NK-92 (cell line): ENCODE data around the gene QRICH2.
"Not testable (repeated sequence)": the region's sequence is repeated elsewhere in the genome, so short reads cannot be mapped to it uniquely, and the experiment has no call there.

Experiments
- DNase-seq: peaks from one replicate; lab custom pipeline; 2025; ENCODE audit not compliant: unreplicated experiment; lab: John Stamatoyannopoulos, UW

Gene QRICH2

DNA sequence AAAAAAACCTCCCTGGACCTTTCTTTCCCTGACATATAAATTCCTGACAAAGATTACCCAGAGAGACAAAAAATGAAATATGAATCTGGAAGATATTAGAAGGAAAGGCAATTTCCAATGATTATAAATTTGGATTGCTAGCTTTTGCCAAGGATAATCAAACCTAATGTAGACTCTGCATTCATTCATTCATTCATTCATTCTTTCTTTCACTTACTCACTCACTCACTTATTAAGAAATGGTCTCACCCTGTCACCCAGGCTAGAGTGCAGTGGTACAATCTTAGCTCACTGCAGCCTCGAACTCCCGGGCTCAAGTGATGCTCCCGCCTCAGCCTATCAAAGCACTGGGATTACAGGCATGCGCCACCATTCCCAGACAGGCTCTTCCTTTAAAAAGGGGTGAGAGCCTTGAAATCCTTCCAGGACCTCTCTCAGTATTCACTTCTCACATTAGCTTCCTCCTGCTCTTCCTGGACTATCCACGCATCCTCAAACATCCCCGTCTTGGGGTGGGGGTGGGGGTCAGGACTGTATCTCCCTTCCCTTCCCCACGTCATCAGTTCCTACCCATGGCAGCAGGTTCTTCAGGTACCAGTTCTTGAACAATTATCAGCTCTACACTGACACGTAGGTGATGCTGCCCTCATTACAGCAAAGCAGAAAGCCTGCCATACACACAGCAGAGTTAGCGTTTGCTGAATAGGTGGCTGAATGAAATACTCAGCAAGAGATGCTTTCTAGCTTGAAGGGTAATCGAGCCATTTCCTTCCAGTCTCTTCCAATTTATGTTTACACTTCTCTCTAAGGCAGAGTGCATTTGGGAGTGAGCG, 25.8 kb upstream of the QRICH2 start:
- DNase-seq: no peak

DNA sequence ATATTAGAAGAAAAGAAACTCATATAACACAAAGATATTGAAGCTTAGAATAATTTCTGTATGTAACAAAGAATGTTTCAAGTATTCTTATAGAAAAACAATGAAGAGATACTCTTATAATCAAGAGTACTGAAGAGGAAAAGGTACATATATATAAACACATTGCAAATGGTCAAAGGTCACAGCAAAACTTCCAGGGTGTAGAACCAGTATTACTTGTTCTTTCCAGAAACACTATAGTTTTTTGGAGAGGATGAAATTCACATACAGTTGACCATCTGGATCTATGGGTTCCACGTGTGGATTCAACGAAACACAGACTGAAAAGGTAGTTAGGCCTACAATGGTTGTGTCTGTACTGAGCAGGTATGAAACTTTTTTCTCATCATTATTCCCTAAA, 23.0 kb upstream of the QRICH2 start:
- no peak for DNase-seq

DNA sequence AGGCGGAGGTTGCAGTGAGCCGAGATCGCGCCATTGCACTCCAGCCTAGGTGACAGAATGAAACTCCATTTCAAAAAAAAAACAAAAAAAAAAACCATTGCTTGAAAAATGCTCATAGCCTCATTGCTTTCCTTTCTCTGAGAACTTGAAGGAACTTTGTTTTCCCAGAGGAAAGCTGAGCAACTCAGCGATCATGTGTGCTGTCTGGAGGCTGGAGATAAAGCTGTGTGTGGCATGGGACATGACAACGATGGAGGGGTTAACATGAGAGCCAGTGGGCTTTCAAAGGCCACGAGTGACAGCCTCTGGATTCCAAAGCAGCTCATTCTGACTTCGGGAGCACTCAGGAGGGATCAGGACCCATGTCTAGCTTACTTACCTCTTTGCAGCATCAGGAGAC, 21.6 kb upstream of the QRICH2 start:
- DNase-seq: no peak

DNA sequence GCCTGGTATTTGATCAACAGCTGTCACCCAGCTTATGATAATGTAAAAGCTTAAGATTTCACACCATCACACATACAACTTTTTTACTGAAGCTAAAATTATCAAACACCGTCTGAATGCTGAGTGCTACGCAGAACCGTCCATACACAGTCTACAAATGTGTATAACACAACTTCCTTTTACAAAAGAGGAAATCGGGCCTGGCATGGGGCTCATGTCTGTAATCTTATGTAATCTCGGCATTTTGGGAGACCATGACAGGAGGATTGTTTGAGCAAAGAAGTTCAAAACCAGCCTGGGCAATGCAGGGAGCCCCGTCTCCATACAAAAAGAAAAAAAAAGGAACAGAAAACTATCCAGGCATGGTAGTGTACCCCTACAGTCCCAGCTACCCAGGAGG, 19.6 kb upstream of the QRICH2 start:
- no peak for DNase-seq

DNA sequence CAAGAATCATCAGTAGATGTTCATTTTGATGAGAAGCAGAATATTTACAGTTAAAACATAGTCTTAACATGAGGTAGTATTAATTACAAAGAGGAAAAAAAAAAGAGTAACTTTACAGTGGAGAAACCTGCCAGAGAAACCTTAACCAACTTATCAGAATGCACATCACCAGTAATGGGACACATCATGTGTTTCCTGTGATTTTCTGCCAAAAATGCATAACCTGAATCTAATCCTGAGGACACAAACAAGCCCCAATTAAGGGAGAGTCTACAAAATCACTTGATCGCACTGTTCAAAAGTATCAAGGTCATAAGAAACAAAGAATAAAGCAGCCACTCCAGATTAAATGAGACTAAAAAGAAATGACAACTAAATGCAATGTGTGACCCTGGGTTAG, 18.2 kb upstream of the QRICH2 start:
- DNase-seq: no peak

DNA sequence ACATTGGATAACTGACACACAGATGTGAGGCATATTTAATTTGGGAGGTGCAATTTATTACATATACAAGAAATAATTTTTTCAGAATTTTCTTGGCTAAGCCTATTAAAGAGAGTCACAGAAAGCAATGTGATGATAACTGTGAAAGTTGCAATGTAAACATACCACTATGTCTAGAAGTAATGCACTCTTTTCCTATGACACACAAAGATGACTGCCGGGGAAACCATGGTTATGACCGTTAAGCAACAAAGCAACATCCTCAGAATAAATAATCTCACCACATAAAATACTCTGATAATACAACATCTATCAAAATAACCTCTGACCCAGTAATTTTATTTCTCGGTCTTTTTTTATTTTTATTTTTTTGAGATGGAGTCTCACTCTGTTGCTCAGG, 10.5 kb upstream of the QRICH2 start:
- DNase-seq: no peak

DNA sequence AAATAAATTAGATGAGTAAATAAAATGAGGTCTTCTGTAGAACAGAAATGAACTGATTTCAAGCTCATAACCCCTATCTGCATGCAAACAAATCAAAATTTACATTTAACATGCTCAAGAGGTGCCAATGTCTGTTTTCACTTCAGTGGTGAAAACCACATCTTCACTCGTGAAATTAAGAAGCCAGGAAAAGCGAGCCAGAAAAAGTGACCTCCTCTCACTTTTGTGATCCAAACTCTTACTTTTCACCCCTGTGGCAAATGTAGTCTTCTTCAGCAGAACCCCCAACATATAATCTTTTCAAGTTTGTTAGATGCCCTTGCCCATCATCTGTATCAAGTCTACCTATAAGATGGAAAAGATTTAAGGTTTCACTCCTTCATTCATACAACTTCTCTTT, 9.5 kb upstream of the QRICH2 start:
- DNase-seq: no peak

DNA sequence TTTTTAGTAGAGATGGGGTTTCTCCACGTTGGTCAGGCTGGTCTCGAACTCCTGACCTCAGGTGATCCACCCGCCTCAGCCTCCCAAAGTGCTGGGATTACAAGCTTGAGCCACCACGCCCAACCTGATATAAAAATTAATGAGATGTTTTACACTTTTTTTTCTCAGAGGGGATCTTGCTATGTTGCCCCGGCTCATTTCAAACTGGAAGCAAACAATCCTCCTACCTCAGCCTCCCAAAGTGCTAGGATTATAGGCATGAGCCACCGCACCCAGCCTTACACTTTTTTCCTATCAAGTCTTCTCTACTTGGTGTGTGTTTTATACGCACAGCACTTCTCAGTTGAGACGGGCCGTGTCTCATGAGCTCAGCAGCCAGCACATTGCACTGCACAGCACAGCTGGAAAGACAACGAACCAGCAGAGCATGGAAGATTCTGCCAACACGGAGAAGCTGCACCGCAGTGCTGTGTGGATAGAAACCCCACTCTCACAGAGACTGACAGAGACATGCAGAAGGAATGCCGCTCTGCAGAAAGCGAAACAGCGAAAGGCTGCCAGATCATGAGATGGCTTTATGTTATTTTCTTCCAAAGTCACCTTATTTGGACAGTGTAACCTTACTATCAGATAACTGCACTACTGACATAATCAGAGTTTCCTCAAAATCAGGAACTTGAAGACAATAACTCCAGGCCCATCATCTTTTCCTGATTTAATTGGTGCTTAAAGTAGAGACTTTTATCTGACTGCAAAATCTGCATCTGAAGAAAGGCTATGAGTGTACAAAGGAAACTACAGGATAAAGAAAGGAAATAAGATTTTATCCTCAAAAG, 6.5 kb upstream of the QRICH2 start:
- DNase-seq: no peak

DNA sequence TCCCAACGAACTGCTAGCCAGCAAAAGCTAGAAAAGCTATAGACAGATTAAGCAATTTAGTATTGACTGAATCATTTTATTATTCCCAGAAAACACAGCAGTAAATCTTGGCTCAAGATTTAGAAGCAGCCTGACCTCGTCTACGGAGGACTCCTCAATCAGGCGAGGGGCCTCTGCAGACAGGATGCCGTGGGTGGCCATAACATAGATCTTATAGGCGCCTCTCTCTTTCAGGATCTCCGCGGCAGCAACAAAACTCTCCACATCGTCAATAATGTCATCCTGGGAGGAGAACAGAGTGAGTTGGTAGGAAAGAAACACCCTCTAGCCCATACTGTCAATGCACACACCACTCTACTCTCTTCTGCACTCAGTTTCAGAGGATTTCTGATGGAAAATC, 4.7 kb upstream of the QRICH2 start:
- no peak for DNase-seq

DNA sequence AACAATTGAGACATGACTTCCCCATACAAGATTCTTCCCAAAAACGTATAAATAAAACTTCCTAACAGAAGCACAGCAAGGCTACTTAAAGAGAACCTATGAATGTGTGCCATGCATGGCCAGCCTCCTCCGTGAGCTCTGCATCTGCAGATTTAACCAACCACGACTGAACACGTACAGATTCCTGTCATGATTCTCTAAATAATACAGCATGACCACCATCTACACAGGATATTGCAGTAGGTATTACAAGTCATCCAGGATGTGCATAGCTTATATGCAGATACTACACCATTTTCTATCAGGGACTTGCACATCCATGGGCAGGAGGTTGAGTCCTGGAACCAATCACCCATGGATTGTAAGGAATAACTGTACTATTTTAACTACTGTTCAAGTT, 1.4 kb upstream of the QRICH2 start:
- DNase-seq: no peak

DNA sequence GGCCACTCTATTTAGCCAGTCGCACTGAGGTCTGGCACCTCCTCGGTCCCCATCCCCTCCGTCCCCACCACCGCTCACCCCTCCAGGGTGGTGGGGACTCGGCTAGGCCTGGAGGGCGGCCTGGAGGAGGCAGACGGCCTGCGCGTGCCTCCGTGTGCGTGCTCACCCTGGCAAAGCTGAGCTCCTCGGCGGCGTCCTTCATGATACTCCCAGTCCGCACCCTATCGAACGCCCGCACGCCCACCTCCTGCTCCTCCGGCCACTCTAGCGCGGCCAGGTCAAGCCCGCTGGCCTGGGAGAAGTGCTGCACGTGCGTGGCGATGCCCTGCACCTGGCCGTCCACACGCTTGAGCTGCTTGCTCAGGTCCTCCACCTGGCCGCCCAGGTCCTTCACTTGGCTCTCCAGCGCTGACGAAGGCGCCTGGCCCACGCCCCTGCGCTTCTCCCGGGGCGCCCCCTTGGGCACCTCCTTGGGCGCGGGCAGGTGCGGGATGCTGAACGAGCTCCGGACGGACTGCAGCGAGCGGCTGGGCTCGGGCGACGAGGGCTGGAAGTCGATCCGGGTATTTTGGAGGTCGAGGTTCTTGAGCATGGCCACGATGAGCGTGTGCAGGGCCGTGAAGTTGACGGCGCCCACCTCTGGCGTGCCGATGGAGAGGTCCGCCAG, 644 bp downstream of the QRICH2 start:
- no peak for DNase-seq

DNA sequence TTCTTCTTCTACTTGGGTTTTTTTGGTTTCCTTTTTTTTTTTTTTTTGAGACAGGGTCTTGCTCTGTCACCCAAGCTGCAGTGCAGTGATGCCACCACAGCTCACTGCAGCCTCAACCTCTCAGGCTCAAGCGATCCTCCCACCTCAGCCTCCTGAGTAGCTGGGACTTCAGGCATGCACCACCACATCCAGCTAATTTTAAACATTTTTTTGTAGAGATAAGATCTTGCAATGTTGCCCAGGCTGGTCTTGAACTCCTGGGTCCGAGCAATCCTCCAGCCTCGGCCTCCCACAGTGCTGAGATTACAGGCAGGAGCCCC, 3.0 kb downstream of the QRICH2 start:
- not testable (repeated sequence) for DNase-seq

DNA sequence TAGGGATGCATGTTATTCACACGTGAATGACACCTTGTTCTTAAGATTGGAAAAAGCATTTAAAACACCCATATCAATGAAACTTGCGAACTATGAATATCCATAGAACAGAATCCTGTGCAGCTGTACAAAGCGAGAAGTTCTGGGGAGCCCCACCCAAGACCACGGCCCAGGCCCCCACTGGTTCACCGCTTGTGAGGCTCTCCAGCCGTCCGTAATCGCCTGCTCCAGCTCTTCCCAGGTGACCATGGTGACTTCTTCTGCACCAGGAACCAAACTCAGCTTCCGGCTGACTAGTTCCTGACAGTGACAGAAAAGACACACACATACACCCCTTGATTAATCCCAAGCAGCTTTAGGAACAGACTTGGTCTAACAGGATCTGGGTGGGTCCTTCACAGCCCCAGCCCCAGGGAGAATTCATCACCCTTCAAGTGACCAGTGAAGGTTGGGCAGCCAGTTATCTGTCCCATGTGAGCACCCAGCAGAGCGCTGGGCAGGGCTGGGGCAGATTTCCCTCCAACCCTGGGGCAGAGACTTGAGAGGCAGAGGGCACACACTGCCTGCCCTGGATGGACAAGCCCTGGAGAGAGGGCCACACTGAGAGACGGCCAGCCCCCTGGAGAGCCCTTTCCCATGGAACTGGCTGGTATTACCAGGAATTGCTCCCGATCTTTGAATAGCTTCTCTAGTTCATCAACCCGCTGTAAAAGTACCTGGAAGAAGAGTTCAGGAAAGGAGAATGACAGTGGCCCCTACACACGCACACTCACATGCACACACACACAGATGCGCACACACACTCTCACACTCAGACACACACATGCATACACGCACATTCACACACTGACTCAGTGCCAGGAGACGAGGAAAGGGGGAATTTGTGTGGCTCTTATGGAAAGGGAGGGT, 3.6 kb downstream of the QRICH2 start:
- no peak for DNase-seq

DNA sequence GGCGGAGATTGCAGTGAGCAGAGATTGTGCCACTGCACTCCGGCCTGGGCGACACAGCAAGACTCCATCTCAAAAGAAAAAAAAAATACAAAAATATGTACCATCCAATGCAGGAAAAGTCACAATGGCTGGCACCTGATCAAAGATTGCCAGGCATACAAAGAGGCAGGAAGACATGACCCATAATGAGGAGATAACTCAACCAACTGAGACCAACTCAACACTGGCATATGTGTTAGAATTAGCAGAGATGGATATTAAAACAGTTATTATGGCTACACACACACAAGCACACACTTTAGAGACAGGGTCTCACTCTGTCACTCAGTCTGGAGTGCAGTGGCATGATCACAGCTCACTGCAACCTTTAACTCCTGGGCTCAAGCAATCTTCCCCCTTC, 10.6 kb downstream of the QRICH2 start:
- no peak for DNase-seq

DNA sequence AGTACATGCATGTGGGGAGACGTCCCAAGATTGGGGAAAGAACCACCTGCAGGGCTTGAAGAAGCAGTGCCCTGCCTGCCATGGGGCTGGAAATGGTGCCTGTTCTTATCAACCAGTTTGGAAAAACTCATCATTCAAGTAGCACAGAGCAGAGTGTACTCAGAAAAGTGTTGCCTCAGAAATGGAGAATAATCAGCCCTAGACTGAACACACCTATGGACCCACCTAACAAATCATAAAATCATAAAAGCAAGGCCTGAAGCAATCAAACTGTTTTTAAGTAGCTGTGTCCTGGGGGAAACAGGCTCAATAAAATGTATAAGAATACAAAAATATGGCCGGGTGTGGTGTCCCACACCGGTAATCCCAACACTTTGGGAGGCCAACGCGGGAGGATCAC, 11.2 kb downstream of the QRICH2 start:
- DNase-seq: no peak

DNA sequence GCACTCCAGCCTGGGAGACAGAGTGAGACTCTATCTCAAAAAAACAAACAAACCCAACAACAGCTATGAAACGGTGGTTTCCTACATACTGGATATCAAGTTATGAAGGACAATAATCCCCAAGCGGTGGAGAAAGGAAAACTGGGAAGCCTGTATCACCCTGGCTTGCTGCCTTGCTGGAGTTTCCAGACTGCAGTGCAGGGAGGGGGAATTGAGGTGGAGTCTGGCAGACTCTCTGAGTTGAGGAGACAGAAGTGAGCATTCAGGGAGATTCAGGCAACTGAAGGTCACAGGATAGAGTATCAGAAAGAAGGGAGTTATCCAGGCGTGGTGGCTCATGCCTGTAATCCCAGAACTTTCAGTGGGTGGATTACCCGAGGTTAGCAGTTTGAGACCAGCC, 11.9 kb downstream of the QRICH2 start:
- no peak for DNase-seq

DNA sequence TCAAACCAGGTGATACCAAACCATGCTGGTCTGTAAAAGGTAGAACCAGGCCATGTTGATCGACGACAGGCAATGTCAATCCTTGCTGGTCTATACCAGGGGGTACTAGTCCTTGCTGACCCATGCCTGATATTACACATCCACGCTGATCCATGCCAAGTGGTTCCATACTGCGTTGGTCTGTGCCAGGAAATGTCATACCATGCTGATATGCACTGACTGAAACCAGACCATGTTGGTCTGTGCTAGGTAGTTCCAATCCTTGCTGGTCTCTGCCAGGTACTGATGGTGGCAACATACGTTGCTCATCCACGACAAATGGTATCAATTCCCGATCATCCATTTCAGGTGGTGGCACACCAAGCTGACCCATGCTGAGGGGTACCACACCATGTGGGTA, 15.0 kb downstream of the QRICH2 start:
- DNase-seq: no peak

DNA sequence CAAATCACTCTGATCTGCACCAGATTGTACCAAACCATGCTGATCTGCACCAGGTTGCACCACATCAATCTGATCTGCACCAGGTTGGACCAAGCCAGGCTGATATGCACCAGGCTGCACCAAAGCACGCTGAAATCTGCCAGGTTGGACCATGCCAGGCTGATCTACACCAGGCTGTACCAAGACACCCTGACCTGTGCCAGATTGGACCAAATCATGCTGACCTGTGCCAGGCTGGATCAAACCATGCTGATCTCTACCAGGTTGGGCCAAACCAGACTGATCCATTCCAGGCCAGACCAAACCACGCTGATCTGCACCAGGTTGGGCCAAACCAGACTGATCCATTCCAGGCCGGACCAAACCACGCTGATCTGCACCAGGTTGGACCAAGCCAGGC, 15.5 kb downstream of the QRICH2 start:
- no peak for DNase-seq

DNA sequence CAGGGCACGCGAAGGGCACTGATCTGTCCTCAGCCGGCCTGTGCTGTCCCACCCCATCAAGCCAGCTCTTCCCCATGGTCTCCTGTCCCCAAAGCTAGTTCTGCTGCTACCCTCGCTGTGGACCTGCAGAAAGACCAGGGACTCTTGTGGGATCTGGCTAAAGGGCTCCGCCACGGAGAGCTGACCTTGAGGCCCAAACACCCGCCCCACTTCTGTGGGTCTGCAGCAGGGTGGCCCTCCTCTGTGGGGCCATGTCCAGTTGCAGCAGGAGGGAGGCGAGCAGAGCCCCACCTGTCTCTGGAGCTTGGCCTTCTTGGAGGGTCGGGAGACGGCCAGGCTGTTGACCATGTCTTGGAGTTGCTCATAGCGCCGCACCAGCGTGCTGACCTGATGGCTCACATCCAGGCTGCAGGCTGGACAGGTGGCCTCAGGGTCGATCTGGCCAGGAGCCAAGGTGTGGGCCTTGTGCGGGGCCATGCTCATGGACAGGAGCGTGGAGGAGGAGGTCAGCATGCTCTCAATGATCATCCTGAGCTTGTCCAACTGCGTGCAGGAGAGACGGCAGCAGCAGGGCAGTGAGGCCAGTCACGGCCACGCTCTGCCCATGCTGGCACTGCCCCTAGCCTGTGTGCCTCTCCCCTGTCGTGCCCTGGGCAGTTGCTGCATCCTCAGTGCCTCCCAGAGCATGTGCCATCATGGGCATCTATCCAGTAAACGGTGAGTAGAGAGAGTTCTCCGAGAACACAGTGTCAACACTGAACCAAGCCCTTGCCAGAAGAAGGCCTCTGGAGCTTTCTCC, 26.3 kb downstream of the QRICH2 start:
- no peak for DNase-seq

DNA sequence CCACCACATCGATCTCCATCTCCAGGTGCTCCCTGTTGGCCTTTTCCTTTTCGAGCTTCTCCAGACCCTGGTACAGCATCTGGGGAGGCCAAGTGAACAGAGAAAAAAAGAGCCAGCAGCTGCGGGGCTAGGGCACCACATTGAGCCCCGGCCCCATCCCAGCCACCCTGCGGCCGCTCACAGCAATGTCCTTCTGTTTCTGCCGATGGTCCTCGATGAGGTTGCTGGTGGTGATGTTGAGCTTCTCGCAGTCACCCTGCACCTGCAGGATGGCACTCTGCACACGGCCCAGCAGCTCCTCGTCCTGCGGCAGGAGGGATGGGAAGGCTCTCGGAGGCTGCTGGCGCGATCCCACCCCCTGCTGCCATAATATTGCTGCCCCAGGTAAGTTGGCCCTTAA, 27.4 kb downstream of the QRICH2 start:
- DNase-seq: no peak
